Coronary artery (tissue), 2 donors: ENCODE results near the gene SH3TC2.

Source experiments
- DNase-seq: peaks from one replicate; pipeline ENCODE4 v3.0.0-alpha.2; 2017; ENCODE audit warnings: low spot score
- H3K27ac ChIP-seq, 2 donors: fragments of 200-600 bp; sonication (generic); one replicate each; pipeline ENCODE4 v1.5.1; 2016 to 2019
- H3K4me3 ChIP-seq: fragments of 200-600 bp; sonication (generic); 2 replicates; pipeline ENCODE4 v1.5.1; 2016; ENCODE audit warnings: mild to moderate bottlenecking, moderate library complexity
- TF ChIP-seq, protein P1 (sequence below): fragments of 200-600 bp; sonication (generic); IDR thresholded peaks from one replicate; pipeline ENCODE4 v1.5.1; 2019; ENCODE audit warnings: antibody characterized with exemption

SH3TC2 gene

GRCh38 chr5:148956477-148957385 is 106.1 kb downstream of the SH3TC2 start:
- TF ChIP-seq, protein P1, sequence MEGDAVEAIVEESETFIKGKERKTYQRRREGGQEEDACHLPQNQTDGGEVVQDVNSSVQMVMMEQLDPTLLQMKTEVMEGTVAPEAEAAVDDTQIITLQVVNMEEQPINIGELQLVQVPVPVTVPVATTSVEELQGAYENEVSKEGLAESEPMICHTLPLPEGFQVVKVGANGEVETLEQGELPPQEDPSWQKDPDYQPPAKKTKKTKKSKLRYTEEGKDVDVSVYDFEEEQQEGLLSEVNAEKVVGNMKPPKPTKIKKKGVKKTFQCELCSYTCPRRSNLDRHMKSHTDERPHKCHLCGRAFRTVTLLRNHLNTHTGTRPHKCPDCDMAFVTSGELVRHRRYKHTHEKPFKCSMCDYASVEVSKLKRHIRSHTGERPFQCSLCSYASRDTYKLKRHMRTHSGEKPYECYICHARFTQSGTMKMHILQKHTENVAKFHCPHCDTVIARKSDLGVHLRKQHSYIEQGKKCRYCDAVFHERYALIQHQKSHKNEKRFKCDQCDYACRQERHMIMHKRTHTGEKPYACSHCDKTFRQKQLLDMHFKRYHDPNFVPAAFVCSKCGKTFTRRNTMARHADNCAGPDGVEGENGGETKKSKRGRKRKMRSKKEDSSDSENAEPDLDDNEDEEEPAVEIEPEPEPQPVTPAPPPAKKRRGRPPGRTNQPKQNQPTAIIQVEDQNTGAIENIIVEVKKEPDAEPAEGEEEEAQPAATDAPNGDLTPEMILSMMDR = no peak
- DNase-seq = no peak
- H3K4me3 ChIP-seq = no peak overlapping the region
- no peak overlapping the region for H3K27ac ChIP-seq
